ENCODE results near the gene COL4A1.

COL4A1 gene

DNA sequence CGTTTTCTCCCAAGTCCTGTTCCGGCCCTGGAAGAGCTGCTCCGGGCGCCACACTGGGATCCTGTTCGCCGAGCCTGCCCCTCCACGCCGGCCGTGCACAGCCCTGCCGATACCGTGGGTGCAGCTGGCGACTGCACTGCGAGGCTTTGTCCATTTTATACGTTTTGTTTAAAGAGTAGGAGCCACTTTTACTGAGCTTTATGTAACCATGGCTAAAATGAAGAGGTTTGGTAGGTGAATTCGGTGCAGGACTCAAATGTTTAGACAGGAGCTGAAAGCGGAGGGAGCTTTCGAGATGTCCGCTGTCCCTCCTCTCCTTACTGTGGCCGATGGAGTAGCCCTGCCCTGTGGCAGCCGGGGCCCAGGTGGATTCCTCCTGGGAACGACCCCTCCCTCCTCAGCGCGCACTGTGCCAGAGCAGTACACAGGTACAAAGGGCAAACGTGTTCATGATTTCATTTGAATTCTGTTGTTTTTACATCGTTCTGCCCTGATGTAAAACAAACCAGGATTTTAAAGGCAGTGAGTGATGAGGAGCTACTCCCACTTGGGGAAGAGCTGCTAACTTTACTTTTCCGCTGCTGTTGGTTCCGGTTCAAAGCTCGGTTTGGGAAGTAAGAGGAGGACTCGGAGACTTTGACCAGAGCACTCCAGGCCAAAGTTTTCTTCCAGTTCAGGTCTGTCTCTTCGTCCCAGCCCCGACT is 1.9 kb upstream of the COL4A1 start:
- no peak for DNase-seq

DNA sequence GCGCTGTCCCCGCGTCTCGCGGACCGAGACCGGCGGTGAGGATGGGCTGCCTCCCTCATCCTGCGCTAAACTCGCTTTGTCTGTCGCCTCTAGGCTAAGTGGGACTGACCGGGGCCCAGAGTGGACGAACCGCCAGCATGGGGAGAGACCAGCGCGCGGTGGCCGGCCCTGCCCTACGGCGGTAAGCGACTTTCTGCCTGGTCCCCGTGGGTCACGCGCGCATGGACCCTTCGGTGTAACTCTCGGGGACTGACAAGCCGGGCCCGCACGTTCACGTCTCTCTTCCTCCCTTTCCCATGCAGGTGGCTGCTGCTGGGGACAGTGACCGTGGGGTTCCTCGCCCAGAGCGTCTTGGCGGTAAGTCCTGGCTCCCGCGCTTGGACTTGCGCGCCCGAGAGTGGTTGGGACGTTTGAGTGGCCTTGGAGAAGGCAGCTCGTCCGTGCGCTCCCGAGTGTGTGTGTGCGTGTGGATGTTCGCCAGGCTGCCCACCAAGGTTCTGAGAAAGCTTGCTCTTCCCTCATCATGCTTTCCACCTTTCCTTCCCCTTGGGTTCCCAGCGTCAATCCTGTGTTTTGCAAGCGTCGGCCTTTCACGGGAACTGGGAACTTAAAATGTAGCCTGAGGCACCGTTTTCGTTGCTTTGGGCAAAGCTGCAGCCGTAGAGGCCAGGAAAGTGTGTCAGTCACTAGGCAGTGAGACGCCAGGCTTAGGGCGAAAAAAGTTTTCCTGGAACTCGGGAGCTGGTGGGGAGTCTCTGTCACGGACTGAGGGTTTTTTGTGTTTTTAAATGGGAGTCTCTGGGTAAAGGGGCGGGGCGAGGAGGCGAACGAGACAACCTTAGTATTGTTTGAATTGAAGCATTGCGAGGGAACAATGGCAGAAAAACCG is 1.1 kb upstream of the COL4A1 start:
- DNase-seq: no peak

DNA sequence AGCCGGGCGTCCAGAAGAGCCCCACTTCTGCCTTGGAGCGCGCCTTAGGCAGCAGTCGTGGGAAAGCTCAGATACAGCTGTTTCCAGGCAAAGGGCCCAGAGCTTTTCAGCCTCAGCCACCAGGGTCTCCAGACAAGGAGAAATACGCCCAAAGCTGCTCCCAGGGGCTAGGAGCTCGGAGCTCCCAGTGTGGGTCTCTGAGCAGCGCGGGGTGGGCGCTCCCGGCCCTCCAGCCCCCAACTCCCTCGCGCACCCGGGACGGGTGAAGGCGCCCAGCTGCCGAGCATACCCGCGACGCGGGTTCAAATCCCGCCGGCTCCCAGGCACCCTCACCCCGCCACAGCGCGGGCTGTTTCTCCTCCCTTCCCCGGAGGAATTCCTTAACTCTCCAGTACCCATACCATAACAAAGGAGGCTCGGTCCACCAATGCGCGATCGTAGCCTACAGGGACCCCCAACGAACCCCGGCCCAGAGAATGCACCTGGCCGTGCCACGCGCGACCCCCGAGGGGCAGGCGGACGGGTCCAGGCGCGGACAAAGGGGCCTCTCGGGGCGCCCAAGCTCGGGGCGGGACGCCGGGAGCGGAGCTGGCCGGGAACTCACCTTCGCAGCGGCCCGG is 507 bp downstream of the COL4A1 start:
- DNase-seq: no peak

DNA sequence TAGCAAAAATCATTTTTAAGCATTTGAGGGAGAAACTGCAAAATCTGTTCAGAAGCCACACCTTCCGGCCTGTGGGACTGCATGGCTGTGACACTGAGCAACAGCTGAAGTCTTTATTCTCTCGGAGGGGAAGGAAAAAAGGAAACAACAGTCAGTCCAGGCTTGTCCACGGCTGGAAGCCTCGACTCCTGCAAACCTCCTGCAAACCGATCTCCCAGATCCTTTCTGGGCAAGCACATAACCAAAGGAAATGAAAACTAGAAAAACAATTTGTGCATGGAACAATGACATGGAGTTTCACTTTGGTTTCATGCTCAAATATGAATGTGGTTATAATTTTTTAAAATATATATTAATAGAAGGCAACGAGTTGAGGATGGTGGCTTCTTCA is 1.0 kb downstream of the COL4A1 start:
- no peak for DNase-seq

DNA sequence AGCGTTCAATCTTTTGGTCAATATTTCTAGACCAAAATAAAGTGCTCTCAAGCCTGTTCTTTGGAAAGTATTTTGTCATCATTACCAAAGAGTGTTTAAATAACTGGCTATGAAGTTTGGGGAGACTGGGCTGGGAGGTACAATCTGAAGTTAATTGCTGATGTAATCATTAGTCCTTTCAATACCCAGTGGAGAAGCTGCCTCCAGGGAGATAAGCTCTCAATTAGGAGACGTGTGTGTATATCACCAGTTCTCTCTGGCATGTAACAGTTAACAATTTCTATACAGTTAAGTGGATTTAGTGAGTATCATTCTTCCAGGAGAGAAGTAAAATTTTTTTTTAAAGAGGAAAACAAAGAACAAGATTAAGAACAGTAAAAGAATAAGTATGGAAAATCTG is 1.4 kb downstream of the COL4A1 start:
- no peak for DNase-seq

DNA sequence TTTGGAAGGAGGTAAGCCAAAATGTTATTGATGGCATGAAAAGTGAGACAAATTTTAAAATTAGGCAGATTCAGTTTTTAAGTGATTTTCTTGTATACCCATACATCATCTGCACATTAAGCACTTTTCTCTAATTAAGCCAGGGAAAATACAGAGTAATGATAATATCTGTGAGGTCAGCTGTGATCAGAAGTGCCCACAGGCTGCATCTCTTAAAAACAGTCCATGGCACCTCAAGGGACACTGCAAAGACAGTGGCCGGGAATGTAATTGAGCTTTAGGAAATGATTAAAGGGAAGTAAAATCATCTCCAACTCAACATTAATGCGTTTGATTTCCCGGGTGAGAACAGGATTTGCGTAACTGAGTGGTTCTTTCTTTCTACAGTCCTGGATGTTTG is 2.0 kb downstream of the COL4A1 start:
- DNase-seq: no peak

DNA sequence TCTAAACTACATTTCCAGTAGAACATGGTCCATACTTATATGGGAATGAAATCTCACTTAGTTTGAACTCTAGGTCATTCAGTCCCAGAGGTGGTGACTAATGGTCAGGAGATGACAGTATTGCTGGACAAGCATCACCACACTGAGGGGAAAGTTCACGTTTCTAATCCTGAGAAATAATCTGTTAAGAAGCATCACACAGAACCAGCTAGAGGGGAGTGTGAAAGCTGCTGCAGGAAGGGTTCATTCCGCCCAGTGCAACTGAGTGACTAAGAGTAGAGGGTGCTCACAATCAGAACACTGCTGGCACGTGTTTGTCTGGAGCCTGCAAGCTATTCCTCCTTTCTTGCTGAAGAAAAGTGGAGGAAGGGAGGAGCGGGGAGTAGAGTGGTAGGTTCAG is 2.7 kb downstream of the COL4A1 start:
- DNase-seq: no peak

DNA sequence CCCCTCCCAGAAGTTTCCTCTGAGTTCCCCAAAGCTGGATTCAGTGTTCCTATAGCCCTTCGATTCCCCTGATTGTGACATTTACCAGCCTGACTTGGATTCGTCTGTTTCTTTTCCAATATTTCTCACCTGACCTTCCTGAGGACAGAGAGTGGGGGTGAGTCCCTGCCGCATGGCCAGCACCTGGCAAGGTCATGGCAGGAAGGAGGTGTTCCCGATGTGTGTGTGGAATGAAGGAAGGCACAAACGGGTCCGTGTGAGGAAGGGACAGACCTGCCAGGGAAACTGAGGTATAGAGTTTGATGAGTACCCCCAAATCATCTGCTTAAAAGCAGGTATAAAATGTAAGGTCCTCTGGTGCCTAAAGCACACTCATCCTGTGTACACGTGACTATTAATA is 3.3 kb downstream of the COL4A1 start:
- DNase-seq: no peak

DNA sequence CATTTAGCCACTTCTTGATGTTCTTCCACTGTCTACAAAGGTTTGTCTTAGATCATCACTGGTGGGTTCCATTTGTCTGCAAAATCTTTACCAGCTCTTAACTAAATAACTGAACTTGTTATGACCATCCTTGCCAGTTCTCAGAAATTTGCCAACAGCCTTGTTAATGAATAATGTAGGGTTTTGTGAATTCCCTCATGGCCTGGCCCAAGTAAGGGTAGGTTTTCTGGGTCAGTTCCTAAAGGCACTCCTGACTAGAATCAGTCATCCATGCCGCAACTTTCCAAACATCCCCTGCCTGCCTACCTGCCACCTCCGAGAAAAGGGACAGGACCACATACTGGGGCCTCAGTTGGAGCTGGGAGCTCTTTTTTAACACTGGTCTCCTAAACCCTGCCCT is 4.0 kb downstream of the COL4A1 start:
- no peak for DNase-seq

DNA sequence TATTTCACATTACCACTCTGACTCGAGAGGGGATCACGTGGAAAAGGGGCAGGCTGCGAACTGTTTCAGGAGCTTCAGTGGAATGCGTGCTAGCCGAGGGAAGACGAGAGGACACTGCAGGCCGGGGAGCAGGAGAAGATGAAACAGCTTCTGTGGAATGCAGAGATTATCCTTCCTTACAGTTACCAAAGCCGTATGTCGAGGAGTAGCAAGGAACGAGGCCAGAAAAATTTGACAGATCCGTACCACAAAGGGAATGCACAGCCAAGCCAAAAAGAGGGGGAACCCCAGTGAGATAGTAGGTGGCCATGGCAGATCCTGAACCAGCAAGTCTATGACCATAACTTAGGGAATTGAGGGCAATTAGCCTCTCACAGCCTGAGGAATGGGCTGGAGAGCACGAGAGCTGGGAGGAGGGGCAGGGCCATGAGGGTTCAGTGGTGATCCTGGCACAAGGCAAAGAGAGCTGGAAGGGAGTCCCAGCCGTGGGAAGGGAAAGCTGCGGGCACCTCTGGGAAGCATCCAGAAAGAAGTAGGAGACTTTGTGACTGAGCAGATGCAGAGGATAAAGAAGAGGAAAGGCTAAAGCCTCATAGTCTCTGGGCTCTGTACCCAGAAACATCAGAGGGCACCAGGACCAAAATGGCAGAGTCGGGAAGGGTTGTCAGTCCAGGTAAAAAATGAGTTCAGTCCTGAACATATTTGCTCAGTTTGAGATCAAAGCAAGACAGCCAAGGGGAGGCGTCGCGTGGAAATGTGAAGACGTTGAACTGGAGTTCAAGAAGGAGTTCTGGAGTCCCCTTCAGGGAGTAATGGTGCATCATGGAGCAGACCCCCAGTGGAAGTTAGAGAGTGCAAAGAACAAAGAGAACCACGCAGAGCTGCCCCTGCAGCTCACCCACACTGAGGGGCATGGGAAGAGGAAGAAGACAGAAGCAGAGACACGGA is 5.1 kb downstream of the COL4A1 start:
- no peak for DNase-seq

DNA sequence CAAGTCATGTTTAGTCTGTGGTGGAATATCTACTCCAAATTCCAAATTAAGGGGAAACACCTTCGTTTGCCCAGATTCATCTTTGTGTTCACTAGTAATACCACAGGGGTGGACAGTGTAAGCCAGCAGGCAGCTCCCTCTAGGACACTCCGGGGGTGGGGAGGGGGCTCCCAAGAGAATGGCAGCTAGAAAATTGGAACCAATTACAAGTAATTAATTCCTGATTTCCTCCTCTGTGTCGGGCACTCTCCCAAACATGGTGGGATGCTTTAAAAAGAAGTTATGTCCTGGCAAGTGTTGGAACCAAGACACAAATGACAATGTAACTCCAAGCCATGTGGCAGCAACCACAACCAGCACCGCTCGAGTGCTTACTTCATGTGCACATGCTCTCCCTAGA is 5.9 kb downstream of the COL4A1 start:
- DNase-seq: no peak

DNA sequence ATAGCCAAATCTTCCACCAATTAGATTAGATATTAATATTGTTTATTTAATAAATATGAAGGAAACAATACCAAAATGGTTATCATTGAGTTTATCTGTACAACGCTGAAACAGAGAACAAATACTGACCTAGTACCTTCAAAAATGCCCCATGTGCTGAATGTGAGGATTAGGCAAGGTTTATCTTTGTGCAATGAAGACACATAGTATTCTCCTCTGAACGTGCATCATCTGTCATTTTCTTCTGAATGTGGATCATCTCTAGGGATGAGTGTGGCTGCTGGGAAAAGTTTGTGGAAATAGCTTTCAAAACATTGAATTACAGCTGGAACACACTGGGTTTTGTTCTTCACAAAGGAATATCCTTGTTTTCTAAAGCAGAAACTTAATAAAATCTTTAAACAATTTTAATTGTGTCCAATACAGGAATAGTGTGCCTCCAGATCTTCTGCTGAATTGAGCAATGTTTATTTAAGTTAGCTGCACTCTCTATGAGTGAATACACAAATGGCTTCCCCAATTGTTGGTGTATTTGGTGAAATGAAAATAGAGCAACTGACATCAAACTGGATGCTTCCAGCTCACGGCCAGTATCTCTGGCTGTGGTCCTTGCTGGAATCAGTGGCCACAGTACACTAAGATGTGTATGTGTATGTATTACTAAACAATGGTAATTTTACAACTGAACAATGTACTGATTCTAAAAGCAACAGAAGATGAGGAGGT is 6.7 kb downstream of the COL4A1 start:
- DNase-seq: no peak

DNA sequence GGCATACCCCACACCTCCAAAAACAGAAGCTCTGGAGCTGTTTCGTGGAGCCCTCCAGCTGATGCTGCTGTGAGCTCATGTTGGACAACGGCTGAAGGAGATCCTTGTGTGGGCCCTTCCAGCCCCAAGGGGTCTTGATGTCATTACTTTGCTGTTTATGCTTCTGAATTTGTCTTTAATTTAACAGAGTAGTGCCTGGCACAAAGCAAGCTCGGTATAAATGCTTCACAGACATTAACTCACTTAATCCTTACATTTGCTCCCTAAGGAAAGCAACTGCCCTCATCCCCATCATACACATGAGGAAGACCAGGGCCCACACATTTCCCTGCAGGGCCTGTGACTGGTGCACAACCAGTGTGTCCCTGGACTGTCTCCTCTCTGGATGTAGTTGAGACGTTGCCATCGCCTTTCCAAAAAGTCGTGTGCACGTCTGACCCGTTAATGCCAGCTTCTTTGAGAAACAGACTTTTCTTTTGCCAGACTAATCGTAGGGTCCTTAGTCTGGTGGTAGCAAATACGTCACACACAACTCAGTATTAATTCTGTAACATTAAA is 7.6 kb downstream of the COL4A1 start:
- no peak for DNase-seq

DNA sequence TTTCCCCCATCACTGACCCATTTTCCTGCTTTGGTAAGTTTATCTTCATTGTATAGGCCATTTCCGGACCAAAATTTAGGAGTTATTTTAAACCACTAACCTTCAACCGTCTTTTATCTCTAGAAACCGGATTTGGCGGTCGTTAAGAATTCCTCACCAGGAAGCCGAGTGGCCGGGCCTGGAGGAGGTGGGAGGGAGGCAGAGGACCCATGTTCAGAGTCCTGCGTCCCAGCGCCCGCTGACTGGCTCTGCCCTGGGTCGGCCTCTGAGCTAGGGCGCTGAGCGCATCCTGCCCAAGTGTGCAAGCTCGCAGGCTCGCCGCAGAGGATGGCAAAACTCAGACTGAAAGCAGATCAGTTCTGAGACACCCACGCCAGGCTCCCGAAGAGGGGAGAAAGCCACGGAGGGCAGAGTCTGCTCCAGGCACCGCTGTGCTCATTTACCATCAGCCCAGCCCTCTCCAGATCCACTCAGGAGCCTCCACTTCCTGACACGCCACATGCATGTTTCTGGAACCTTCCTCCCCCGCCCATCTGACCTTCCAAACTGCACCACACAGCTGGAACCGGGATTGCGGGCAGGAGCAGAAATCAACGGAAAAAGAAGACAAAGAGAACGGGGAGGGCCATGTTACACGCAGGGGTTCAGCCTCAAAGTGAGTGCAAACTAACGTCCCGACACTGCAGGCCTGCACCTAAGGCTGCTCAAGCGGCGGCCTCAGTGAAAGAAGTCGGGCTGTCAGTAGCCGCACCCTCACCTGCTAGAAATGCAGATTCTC is 8.3 kb downstream of the COL4A1 start:
- no peak for DNase-seq

DNA sequence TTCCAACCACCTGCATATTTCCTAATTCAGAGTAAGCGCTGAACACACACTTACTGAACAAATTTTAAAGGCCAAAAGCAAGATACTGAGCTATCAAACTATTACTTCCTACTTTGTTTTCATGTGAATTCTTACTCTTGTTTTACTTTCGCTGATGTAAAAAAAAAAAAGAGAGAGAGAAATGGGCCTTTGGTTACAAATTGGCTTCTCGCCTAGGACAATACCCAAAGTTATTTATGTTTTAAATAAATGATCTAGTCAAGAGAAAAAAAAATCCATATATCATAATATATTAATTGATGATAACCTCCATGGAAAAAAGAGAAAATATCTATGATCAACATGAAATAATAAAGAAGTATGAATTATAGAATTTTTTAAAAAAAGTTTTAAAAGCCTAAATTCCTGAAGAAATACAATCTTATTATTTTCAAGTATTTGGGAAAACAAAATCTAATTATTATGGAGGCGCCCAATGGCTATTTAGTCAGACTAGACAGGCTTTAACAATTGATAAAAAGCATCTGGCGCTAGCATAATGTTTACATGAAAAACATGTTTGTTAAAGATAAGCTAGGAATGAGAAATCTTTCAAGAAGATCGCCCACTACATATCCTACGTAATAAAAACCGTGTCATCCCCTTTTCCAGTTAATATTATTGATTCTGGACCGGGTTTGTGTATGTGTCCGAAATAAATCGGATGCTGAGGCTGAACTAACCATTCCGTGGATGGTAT is 9.0 kb downstream of the COL4A1 start:
- DNase-seq: no peak

DNA sequence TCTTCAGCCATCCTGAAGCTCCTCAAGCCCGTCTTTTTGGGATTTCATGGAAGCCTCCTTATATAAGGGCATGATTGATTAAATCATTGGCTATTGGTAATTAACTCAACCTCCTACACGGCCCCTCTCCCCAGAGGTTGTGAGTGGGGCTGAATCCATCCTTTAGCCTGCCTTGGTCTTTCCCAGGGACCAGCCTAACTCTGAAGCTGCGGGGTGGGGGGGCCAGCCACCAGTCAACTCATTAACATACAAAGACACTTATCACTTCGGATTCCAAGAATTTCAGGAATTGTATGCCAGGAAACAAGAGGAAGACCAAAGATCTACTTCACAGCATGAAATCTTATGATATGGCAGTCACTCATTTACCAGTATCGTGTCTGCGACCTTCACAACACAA is 9.9 kb downstream of the COL4A1 start:
- DNase-seq: no peak

DNA sequence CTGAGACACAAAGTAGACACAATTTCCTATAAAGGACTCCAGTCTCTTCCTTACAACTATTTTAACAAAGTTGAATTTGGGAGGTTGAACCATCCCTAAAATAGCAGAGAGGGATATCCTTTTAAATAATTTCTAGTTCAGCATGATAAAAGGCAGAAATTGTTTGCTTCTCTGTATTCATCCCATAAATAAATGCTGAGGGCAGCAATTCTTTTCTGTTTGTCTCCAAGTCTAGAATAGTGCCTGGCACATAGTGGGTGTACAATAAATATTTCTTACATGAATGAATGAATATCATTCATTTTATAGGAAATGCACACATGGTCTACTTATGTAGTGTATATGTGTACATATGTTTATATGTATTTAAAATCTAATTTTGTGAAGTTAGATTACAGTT is 12.3 kb downstream of the COL4A1 start:
- DNase-seq: no peak

DNA sequence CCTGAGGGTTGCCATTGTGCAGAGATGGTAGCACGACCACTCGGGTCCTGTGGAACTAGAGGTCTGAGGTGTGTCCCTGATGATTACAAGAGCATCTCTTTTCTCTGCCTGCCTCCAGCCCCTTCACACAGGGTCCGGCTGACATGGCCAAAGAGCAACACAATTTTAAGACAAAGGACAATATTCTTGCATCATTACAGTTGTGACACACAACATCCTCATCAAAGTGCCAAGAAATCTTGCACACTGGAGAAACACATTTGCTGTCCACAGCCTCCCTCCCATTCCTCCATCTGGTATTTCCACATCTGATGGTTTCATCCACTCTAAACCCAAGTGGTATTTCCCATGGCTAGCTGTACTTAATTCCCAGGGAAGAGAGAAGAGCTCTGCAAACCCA is 12.8 kb downstream of the COL4A1 start:
- no peak for DNase-seq

DNA sequence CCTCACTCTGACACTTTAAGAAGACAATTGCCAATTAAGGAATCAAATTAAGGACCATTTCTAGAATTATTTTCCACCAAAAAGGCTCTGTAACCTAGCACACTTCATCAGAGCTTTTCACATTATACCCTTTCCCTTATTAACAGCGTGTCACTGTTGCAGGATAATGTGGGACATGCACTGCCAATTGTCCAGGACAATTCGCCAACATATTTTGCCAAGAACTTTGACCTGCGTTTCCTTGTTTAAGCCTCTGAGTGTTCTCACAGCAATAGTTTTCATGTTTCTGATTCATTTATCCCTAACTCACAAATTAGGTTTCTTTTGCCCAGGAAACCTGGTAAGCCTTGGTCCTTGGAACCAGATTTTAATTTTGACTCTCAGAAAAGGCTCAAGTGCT is 13.3 kb downstream of the COL4A1 start:
- no peak for DNase-seq

DNA sequence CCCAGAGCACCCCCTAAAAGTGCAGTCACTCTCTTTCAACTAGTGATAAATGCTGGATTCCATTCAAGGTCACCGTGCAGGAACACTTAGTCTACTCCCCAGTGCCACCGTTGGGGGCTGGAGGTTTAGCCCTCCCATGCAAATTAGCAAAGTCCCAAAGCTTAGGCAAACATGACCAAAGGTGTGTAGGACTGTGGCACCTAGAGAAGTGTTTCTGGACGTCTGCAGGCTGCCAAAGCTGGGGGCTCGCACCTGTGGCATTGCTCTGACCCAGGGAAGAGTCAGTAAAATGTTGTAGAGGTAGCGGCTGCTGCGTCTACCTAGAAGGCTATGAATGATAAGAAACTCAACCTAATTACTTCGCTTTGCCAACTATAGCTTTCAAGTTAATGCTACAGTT is 13.9 kb downstream of the COL4A1 start:
- DNase-seq: no peak
